B cell (primary cell): ENCODE data around the gene PIP4P1.

Source experiments
- CTCF ChIP-seq: fragments of 200-600 bp; IDR thresholded peaks from one replicate; pipeline ENCODE4 v1.8.0; 2022; ENCODE audit warnings: antibody characterized with exemption, mild to moderate bottlenecking
- EZH2 ChIP-seq: IDR thresholded peaks from 2 replicates; pipeline ENCODE4 v1.6.1; 2012; ENCODE audit warnings: borderline replicate concordance, low read depth, mild to moderate bottlenecking, moderate library complexity, low read length; ENCODE audit not compliant: insufficient read depth, poor library complexity, severe bottlenecking

GRCh38 chr14:20440465-20440864 lies 20.8 kb downstream of the PIP4P1 start:
- TF ChIP-seq CTCF (no peak), EZH2 (no peak)
